HEK293 (cell line): ENCODE results near the gene ZNHIT2.

Source experiments
- CTCF ChIA-PET: fragments of 350-600 bp; formaldehyde crosslinking; extraction: SDS; loops from one replicate; lab custom pipeline; 2021; ENCODE audit warnings: antibody characterized with exemption; lab: Yijun Ruan, JAX
- POLR2A ChIA-PET: fragments of 300-600 bp; formaldehyde crosslinking; extraction: SDS; loops from one replicate; lab custom pipeline; 2020; ENCODE audit warnings: antibody characterized with exemption, inconsistent platforms; lab: Yijun Ruan, JAX
- H3K27ac ChIP-seq: fragments of 200-500 bp; sonication (Bioruptor generic); 2 replicates; pipeline ENCODE4 v1.5.1; 2014; ENCODE audit warnings: low read depth, low read length, control low read depth, inconsistent platforms; ENCODE audit errors: extremely low read depth
- H3K36me3 ChIP-seq, 2 experiments: fragments of 200-500 bp in 1 of 2; sonication (Bioruptor generic) in 1 of 2; 1 replicate in 1 of 2; 2 replicates in 1 of 2; pipeline ENCODE4 v1.5.1; 2014 to 2017; ENCODE audit warnings: inconsistent platforms in 2 of 2, low read length in 2 of 2; ENCODE audit not compliant: control insufficient read depth in 2 of 2, insufficient read depth in 1 of 2
- H3K4me1 ChIP-seq: fragments of 200-500 bp; sonication (Bioruptor generic); 2 replicates; pipeline ENCODE4 v1.5.1; 2014; ENCODE audit warnings: mild to moderate bottlenecking, low read length, inconsistent platforms; ENCODE audit not compliant: control insufficient read depth, insufficient read depth
- H3K4me3 ChIP-seq: 2 replicates; pipeline ENCODE4 v1.5.1; 2011; ENCODE audit warnings: low read depth, mild to moderate bottlenecking, control low read depth, low read length, moderate library complexity
- H3K9me3 ChIP-seq: fragments of 200-500 bp; sonication (Bioruptor generic); 2 replicates; pipeline ENCODE4 v1.5.1; 2014; ENCODE audit warnings: low read depth, low read length, inconsistent platforms; ENCODE audit not compliant: control insufficient read depth, insufficient read depth
- BCL11B ChIP-seq: fragments of 450-650 bp; formaldehyde crosslinking; IDR thresholded peaks from 2 replicates; pipeline ENCODE4 v1.5.1; 2016; ENCODE audit warnings: low read depth, missing biosample characterization, missing genetic modification characterization
- EGR2 ChIP-seq: fragments of 450-650 bp; formaldehyde crosslinking; IDR thresholded peaks from 2 replicates; pipeline ENCODE4 v1.5.1; 2016; ENCODE audit warnings: low read depth, missing biosample characterization, missing genetic modification characterization
- FEZF1 ChIP-seq: fragments of 450-650 bp; formaldehyde crosslinking; IDR thresholded peaks from 2 replicates; pipeline ENCODE4 v1.5.1; 2016; ENCODE audit warnings: missing biosample characterization, missing genetic modification characterization
- GLI2 ChIP-seq: fragments of 450-650 bp; formaldehyde crosslinking; IDR thresholded peaks from 2 replicates; pipeline ENCODE4; 2017; ENCODE audit warnings: missing biosample characterization, missing genetic modification characterization, low read depth, borderline replicate concordance
- GLI4 ChIP-seq: fragments of 450-650 bp; formaldehyde crosslinking; IDR thresholded peaks from 2 replicates; pipeline ENCODE4 v1.5.1; 2016; ENCODE audit warnings: missing biosample characterization, missing genetic modification characterization
- KLF10 ChIP-seq: fragments of 450-650 bp; IDR thresholded peaks from 2 replicates; pipeline ENCODE4 v1.5.1; 2018; ENCODE audit warnings: missing biosample characterization, mild to moderate bottlenecking, missing genetic modification characterization
- KLF8 ChIP-seq: fragments of 450-650 bp; formaldehyde crosslinking; IDR thresholded peaks from 2 replicates; pipeline ENCODE4 v1.5.1; 2016; ENCODE audit warnings: missing biosample characterization, missing genetic modification characterization
- RBAK ChIP-seq: fragments of 450-650 bp; formaldehyde crosslinking; IDR thresholded peaks from 2 replicates; pipeline ENCODE4 v1.5.1; 2016; ENCODE audit warnings: missing biosample characterization, missing genetic modification characterization
- TCF7L2 ChIP-seq: IDR thresholded peaks from 2 replicates; pipeline ENCODE4 v1.6.1; 2011; ENCODE audit warnings: low read depth, mild to moderate bottlenecking, inconsistent platforms, low read length, moderate library complexity, borderline replicate concordance
- YY1 ChIP-seq: fragments of 450-650 bp; formaldehyde crosslinking; IDR thresholded peaks from 2 replicates; pipeline ENCODE4 v1.5.1; 2018; ENCODE audit warnings: missing biosample characterization, missing genetic modification characterization
- ZBTB10 ChIP-seq: fragments of 450-650 bp; formaldehyde crosslinking; IDR thresholded peaks from 2 replicates; pipeline ENCODE4 v1.5.1; 2016; ENCODE audit warnings: missing biosample characterization, missing genetic modification characterization
- ZNF133 ChIP-seq: fragments of 450-650 bp; formaldehyde crosslinking; IDR thresholded peaks from 2 replicates; pipeline ENCODE4 v1.5.1; 2016; ENCODE audit warnings: missing biosample characterization, missing genetic modification characterization
- ZNF146 ChIP-seq: fragments of 450-650 bp; formaldehyde crosslinking; IDR thresholded peaks from 2 replicates; pipeline ENCODE4 v1.5.1; 2016; ENCODE audit warnings: missing biosample characterization, missing genetic modification characterization
- ZNF26 ChIP-seq: fragments of 450-650 bp; formaldehyde crosslinking; IDR thresholded peaks from 2 replicates; pipeline ENCODE4 v1.5.1; 2016; ENCODE audit warnings: missing biosample characterization, missing genetic modification characterization
- ZNF292 ChIP-seq: fragments of 450-650 bp; formaldehyde crosslinking; IDR thresholded peaks from 2 replicates; pipeline ENCODE4 v1.5.1; 2016; ENCODE audit warnings: low read depth, missing biosample characterization, missing genetic modification characterization, borderline replicate concordance
- ZNF302 ChIP-seq: fragments of 450-650 bp; formaldehyde crosslinking; IDR thresholded peaks from 2 replicates; pipeline ENCODE4 v1.5.1; 2016; ENCODE audit warnings: missing biosample characterization, missing genetic modification characterization, low read depth
- ZNF311 ChIP-seq: fragments of 450-650 bp; formaldehyde crosslinking; IDR thresholded peaks from 2 replicates; pipeline ENCODE4 v1.5.1; 2017; ENCODE audit warnings: missing biosample characterization, missing genetic modification characterization, borderline replicate concordance
- ZNF558 ChIP-seq: fragments of 450-650 bp; formaldehyde crosslinking; IDR thresholded peaks from 2 replicates; pipeline ENCODE4 v1.5.1; 2016; ENCODE audit warnings: missing biosample characterization, missing genetic modification characterization
- ZNF571 ChIP-seq: fragments of 450-650 bp; formaldehyde crosslinking; IDR thresholded peaks from 2 replicates; pipeline ENCODE4 v1.5.0; 2017; ENCODE audit warnings: missing biosample characterization, missing genetic modification characterization
- ZNF610 ChIP-seq: fragments of 450-650 bp; formaldehyde crosslinking; IDR thresholded peaks from 2 replicates; pipeline ENCODE4 v1.5.1; 2016; ENCODE audit warnings: missing biosample characterization, missing genetic modification characterization, borderline replicate concordance
- ZNF658 ChIP-seq: fragments of 450-650 bp; formaldehyde crosslinking; IDR thresholded peaks from 2 replicates; pipeline ENCODE4; 2016; ENCODE audit warnings: missing biosample characterization, missing genetic modification characterization
- ZNF670 ChIP-seq: fragments of 450-650 bp; formaldehyde crosslinking; IDR thresholded peaks from 2 replicates; pipeline ENCODE4 v1.5.1; 2016; ENCODE audit warnings: missing biosample characterization, missing genetic modification characterization, low read depth
- ZNF747 ChIP-seq: fragments of 450-650 bp; formaldehyde crosslinking; IDR thresholded peaks from 2 replicates; pipeline ENCODE4 v1.5.1; 2016; ENCODE audit warnings: missing biosample characterization, missing genetic modification characterization

ZNHIT2 gene

GRCh38 chr11:65160643-65161042, 43.1 kb upstream of the ZNHIT2 start (continued):
- TF ChIP-seq ZNF670: no peak
- TF ChIP-seq KLF8 (tag by site-specific recombination): no peak
- no peak for TF ChIP-seq ZBTB10 (tag by site-specific recombination)
- TF ChIP-seq YY1 (tag by site-specific recombination): no peak
- no peak for TF ChIP-seq ZNF658 (tag by site-specific recombination)
- TF ChIP-seq EGR2 (tag by site-specific recombination): no peak
- TF ChIP-seq ZNF302: no peak

- H3K4me3 ChIP-seq: no peak overlapping the region
- H3K36me3 ChIP-seq: no peaks in the 10 kb centered on the region
- no peaks in the 10 kb centered on the region for H3K4me1 ChIP-seq
- POLR2A ChIA-PET: interaction anchor here (0.7 kb wide), 1 partner anchor 19 kb away, joined by 3 read pairs; no protein-coding TSS in a partner anchor
- H3K27ac ChIP-seq: no peak overlapping the region
- no peaks in the 10 kb centered on the region for H3K9me3 ChIP-seq
- TF ChIP-seq ZNF146 (tag by site-specific recombination) (no peak), ZNF610 (no peak), ZNF558 (no peak), TCF7L2 (no peak), GLI4 (tag by site-specific recombination) (no peak)
- CTCF ChIA-PET: interaction anchor here (1.0 kb wide), 1 partner anchor 46 kb away, joined by 3 read pairs; no protein-coding TSS in a partner anchor
Observed at GRCh38 chr11:65159012-65159411, 41.5 kb upstream of the ZNHIT2 start.

- Histone ChIP-seq H3K4me3 (no peak overlapping the region), H3K9me3 (no peaks in the 10 kb centered on the region), H3K27ac (no peak overlapping the region), H3K36me3 (no peaks in the 10 kb centered on the region), H3K4me1 (no peaks in the 10 kb centered on the region)
- no peak for TF ChIP-seq ZNF311
- no peak for TF ChIP-seq BCL11B
- no peak for TF ChIP-seq ZNF292 (tag by site-specific recombination)
- no peak for TF ChIP-seq RBAK (tag by site-specific recombination)
- TF ChIP-seq ZNF747 (tag by site-specific recombination): no peak
- TF ChIP-seq ZNF133 (tag by site-specific recombination): no peak
- no peak for TF ChIP-seq ZNF26 (tag by site-specific recombination)
- no peak for TF ChIP-seq ZNF571 (tag by site-specific recombination)
- no peak for TF ChIP-seq FEZF1 (tag by site-specific recombination)
- no peak for TF ChIP-seq GLI2 (tag by site-specific recombination)
- TF ChIP-seq KLF10 (tag by site-specific recombination): no peak
- ChIA-PET CTCF (no interaction called here), POLR2A (no interaction called here)
Observed at GRCh38 chr11:65157336-65157735, 39.8 kb upstream of the ZNHIT2 start.
